SIG-M5 treated with dmso at 0.1 percent for 504 hours (cell line): ENCODE measurements around the gene PROM1.
A peak's percentile ranks its signal among the peaks of the same experiment; 100 is the strongest.

Experiments
- DNase-seq: peaks from one replicate; lab custom pipeline; 2025; ENCODE audit not compliant: unreplicated experiment; lab: John Stamatoyannopoulos, UW

Gene PROM1

DNA sequence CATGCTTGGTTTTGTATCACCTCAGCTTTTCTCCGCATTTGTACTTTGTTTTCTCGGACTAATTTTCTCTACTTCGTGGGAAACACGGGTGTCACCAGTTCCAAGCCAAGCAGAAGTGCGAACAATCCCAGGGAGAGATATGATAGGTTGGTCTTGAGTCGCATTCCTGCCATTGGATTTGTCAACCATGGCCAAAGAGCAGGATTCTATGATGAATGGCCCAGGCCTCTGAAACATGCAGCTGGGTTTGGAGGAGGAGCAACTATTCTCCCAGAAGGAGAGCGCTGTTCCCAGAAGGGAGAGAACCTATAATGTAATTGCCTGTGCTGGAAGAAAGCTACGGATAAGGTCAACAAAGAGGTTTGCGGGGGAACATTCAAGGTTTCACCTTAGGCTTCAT is 135.0 kb downstream of the PROM1 start:
- DNase-seq, result no peak

DNA sequence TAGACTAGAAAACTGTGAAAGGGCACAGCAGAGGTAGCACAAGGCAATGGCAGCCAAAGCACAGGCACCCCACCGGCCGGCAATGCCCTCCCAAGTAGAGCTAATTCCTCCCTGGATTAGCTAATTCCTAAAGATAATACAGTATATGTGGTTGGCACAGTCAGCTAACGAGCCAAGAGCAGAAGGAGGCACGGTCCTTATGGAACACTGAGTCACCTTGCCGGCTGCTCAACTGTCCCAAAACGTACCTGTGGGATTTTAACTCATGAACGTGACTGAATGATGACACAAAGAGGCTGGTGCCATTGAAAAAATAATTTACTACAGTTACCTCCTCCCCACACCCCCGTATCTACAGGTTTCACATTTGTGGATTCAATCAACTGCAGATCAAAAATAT is 136.1 kb downstream of the PROM1 start:
- DNase-seq, result no peak

DNA sequence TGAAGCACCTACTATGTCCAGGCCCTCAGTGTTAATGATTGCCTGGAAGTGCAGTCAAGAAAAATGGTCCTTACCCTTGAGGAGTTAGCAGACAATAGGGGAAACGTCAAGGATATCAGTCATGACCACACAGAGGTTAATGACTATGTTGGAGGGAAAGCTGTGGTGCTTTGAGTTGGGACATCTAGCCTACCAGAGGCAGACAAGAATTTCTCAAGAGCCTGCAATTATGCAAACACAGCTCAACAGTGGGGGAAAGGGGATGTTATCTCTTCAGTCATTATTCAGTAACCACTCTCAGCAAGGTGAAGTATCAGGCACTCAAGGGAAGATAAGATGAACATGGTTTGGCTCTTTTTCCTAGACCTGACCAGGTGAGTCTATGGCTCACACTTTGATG is 138.3 kb downstream of the PROM1 start:
- peak; percentile 79 for DNase-seq

DNA sequence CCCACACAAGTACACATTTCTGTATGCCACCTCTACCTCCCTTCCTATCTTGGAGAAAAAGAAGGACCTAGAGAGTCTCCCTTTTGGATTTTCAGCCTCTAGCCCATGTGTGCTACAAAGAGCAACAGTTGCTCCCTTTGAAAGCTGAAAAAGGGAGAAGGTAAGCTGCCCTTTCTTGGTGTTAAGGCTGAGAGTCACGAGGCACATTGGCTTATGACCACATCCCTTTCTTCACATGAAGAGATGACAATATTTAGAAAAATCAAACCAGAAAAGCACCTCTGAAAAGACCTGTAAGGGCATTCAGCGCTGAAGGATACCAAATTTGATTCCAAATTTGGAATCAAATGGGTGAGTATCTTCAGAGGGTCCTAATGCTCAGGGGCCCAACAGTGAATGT is 138.9 kb downstream of the PROM1 start:
- no peak for DNase-seq

DNA sequence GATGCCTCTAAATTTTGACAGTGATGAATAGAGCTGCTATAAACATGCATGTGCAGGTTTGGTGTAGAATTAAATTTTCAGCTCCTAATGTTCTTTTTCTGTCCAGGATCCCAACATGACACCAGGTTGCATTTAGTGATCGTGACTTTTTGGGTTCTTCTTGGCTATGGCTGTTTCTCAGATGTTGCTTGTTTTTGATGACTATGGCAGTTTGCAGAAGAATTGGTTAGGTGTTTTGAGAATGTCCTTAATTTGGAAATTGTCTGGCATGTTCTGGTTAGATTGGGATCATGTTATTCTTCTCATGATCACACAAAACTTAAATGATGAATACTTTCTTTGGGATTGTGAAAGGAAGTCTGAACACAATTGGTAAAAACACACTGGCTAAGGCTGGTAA is 141.5 kb downstream of the PROM1 start:
- DNase-seq, result no peak

DNA sequence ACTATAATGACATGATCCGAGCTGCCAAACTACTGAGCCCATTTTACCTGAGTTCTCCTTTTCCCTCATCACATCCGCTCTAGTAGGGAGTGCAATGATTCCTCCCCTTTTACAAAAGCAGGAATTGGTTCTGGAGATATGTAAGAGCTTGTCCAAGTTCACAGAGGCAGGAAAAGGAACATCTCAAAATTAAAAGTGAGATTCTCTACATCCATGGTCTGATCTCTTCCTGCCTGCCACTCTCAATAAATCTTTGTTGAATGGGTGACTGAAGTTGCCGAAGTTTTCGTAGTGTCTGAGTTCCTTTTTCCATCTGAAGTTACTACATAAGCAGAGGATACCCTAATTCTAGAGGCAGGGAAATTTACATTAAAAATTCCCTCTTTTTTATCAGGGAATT is 145.2 kb downstream of the PROM1 start, which contains the start of gene FGFBP1:
Gene FGFBP1, minus strand, starts transcription at position 101 of the 400 bp plus-strand sequence. CDS start 2,108 bp downstream, outside the sequence.
- no peak for DNase-seq

DNA sequence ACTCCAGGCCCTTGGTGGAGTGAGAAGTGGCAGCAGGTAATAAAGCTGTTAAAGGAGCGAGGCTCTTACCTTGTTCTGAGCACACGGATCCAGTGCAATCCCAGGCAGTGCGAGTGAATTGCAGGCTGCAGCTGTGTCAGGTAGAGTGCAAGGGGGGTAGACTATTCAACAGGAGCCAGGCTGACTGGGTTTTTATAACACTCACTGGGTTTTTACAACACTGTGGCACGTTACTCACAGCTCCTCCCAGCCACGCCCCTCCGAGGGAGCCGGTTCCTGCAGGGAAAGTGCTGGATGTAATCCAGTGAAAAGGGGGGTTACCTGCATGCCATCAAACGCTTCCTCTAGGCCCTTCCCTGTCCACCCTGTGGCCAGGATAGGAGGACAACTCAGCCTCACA is 145.6 kb downstream of the PROM1 start:
- DNase-seq, result no peak

DNA sequence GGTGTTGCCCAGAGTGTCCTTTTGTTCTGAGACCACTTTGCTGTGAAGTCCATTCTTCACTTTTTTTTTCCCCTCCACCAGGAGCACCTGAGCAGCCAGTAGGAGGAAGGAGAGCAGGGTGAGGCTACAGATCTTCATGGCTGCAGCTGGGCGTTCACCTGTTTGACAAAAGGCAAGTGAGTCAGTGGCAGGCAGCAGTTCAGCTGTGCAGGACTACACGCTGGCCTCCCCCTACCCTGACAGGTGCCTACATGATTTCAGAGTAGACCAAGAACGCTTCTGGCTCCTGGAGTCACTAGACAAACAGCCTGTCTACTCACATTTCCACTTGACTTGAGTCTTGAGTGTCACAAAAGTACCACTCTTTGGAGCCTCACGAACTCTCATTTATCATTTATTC is 147.3 kb downstream of the PROM1 start:
- DNase-seq, result no peak

DNA sequence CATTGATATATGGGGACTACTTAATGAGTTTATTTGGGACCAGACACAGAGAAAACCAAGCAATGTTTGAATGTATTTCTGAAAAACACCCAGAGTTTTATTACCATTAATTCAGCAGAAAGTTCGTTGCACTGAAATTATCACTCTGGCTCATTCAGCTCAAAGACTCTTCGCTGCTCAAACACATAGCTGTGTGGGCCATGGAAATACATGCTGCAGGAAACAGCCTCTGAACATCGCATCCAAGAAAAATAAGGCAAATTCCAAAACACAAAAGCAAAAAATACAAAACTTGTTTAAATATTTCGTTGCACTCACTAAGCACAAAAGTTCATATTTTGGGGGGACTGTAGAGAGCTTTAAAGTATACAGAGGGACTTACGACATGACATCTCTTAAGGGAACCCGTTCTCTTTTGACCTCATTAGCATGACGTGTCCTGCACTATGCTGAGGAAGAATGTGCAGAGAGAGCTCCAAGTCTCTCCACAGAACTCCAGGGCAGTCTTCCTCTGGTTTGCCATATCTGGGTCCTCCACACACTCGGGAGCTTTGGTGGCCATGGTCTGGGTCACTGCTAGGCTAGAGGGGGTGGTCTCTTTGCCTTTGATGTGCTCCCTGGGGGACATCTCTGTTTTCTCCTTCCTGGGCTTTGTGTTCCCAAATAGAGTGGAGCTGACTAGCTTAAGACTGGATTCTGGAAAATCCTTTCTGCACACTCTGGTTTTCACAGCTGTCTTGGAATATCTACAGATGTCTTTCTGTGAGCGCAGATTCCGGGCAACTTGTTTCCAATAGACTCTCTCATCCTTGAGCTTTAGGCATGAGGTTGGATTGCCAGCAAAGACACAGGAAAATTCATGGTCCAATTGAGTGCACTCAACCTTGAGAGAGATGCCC is 148.1 kb downstream of the PROM1 start:
- no peak for DNase-seq

DNA sequence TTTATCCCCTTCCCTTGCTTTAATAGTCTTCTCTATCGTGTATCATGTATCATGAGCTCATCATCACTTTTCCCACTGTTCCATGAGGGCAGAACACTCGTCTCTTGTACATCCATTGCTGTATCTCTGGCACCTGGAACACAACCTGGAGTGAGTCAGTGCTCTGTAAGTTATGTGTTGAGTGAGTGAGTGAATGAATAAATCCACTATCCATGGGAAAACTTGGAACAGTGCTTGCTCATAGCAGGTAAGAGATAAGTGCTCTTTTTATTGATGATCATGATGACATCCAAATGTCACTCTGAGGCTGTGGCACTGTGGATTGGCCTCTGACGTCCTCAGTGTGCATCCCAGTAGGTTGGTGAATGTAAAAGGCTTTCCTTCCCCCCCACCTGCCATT is 149.6 kb downstream of the PROM1 start:
- no peak for DNase-seq

DNA sequence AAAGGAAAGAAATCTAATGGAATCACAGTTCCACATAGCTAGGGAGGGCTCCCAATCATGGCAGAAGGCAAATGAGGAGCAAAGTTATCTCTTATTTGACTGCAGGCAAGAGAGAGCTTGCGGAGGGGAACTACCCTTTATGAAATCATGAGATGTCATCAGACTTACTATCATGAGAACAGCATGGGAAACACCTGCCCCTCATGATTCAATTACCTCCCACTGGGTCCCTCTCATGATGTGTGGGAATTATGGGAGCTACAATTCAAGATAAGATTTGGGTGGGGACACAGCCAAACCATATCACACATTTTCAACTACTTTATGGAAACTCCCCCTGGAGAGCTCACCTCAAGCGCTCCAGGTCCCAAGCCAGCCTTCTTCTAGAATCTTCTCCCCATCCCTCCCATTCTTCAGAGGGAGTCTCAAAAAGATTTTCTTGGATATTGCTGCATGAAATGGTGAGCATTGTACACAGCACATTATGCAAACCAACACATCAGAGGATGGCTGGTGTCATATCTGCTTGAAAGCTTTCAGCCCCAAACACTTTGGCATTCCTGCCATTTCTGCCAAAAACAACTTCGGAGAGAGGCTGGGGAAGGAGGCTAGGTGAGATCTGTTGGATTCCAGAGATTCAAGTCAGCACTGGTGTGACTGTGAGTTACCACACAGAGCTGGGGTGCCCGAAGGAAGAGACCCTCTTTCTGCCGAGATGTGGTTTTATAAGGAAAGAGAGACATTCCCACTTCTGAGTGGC is 152.2 kb downstream of the PROM1 start:
- DNase-seq, result no peak

DNA sequence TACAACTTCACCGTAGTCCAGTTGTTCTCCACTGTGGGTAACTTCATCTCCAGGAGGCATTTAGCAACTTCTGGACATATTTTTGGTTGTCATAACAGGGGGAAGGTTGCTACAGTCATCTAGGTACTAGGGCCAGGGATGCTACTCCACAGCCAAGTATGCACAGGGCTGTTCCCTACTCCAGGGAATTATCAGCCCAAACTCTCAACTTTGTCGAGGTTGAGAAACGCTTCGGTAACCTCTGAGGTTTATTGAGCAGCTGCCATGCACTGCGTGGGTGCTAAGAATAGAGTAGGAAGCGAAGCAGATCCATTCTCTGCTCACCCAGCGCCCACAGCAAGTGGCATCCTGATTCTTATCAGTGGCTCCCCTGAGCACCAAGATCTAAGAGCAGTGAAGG is 153.5 kb downstream of the PROM1 start:
- no peak for DNase-seq

DNA sequence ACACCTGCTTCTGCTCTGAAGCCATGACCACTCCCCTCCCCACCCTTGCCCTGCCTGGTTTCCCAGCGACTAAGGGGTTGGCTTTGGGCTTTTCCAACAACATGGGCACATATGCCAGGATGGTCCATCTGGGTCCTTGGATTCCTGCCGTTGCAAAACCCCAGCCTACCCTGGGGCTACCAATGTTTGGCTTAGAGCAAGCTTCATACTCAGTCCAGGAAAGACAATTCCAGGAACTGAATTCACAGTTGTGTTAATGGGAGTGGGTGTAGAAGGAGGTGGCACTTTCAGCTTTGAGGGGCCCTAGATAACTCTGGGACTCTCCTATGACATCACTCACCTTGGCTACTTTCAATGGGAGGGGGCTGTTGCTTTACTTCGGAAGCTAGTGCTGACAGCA is 154.3 kb downstream of the PROM1 start:
- DNase-seq, result no peak

DNA sequence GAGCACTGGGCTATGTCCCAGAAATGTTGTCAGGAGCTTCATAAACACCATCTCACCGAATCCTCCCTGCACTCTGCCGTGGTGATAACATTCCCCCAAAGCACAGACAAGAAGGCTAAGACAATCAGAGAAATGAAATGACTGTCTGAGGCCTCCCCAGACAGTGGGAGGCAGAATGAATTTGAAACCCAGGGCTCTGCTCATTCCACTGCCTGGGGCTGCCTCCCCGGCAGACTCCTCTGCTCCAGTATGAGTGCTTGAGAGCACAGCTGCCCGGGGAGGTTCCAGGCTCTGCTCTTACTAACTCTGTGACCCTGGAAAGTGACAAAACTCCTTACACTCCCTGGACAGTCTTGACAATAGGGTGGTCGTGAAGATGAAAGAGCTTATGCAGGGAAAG is 154.9 kb downstream of the PROM1 start:
- DNase-seq, result no peak

DNA sequence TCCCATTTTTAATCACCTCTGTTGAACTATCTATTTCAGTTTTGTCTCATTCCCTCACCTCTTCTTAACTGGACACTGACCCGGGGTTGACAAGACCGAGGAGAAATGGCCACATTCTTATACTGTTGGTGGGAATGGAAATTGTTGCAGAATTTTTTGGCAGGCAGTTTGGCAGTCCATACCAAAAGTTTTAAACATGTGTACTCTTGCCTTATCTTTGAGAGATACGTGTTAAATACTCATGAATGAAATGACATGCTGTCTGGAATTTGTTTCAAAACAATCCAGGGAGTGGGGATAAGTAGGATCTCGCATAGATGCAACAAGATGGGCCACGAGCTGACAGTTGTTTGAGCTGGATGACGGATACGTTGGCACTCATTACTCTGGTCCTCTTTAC is 157.3 kb downstream of the PROM1 start:
- DNase-seq, result no peak

DNA sequence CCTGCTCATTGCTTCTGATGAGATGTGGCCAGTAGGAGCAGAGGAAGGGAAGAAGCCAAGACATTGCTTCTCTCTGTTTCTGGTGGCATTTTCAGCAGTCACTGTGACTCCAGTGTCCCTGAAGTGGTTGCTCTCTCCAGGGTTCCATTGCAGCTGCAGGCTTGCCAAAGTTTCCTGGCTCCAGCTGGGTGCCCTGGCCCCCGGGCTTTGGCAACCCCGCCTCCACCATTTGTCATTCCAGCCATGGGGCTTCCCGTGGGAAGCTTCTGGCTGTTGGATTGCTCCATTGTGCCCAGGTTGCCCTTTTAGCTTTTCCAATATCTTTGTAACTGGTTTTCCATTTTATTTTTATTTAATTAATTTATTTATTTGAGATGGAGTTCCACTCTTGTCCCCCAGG is 158.0 kb downstream of the PROM1 start:
- DNase-seq, result no peak

DNA sequence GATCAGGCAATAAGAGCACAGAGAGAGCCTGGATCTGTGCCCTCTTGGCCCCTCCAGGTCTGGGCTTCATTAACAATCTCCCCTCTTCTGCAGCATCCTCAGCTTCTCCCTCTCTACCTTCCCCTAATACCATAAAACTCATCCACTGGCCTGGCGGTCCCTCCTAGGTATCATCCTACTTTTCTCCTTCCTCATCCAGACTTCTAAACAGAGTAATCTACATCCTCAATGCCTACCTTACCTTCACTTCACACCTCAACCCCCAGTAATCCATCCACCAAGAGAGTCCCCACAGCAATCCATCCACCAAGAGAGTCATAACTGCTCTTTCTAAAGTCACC is 162.3 kb downstream of the PROM1 start:
- no peak for DNase-seq

DNA sequence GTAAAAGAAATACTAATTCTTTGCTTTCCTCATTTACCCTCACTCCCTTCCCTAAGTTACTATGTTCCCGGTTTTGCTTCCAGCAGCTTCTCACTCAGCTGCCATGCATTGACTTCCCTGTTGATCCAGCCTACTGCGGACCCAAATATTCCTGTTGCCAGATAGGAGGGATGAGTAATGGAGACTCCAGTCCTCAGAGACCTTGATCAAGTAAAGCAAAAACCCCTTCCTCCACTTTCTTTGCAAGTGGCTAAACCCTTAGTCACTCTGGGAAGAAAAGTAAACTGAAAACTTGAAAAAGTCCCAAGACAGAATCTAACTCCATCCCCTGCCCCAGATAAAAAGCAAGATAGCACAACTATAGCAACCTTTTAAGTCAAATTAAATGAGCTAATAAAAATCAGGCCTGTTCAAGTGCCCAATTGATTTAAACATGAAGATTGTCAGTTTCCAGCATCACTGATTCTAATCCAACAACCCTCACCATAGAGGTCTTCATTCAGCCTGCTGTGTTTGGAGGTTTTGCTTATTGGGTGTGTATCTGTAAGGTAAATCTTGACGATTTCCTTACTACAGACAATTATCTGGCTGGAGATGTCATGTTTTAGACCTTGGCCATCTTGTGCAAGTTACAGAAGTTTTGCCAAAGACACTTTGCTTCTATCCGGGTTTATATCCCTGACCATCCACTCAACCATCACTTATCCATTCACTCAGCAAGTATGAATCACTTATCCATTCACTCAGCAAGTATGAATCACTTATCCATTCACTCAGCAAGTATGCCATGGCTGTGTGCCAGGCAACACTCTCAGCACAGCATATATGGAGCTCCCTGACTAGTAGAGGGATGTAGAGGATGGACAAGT is 162.9 kb downstream of the PROM1 start:
- no peak for DNase-seq

DNA sequence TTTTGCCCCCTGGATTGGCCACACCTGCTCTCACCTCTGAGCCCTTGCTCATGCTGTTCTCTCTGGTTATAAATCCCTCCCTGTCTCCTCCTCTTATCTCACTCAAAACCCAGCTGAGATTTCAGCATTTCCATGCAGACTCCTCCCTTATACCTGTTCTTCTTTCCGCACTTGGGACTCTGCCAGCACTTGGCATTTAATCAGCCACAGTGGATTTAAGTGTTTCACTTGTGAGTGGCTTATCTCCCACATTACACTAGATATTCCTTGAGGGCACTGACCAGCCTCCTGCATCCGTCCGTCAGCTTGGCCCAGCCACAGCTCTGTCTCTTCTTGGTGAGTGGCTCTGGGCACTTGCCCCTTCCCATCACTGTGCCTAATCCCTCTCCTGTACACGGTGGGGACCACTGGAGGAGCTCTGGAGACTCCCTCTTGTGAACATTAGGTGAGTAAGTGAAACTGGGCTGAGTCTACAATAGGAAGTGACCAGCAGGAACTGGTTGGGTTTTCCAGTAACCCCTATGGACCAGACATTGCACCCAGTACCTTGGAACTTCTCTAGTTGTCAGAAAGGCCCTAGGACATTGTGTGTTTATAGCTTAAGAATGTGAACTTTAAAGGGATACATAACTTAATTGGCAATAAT is 165.2 kb downstream of the PROM1 start:
- DNase-seq, result no peak
